HUES6 (cell line): ENCODE data around the gene FARP1.

Experiments used
- H3K27ac ChIP-seq: 2 replicates; pipeline ENCODE4 v1.7.0; 2013; ENCODE audit warnings: low read depth, mild to moderate bottlenecking, low read length, inconsistent platforms
- H3K27me3 ChIP-seq: 2 replicates; pipeline ENCODE4 v1.6.1; 2013; ENCODE audit warnings: low read length; ENCODE audit not compliant: control insufficient read depth, insufficient read depth
- H3K36me3 ChIP-seq: 2 replicates; pipeline ENCODE4 v1.6.1; 2013; ENCODE audit warnings: low read length; ENCODE audit not compliant: control insufficient read depth, insufficient read depth
- H3K4me1 ChIP-seq: 2 replicates; pipeline ENCODE4 v1.6.1; 2013; ENCODE audit warnings: low read length; ENCODE audit not compliant: control insufficient read depth, insufficient read depth
- H3K4me3 ChIP-seq: 2 replicates; pipeline ENCODE4 v1.5.1; 2013; ENCODE audit warnings: low read depth, low read length
- H3K9ac ChIP-seq: one replicate; pipeline ENCODE4 v1.6.1; 2013; ENCODE audit warnings: mild to moderate bottlenecking, low read length
- H3K9me3 ChIP-seq: 2 replicates; pipeline ENCODE4 v1.6.1; 2013; ENCODE audit warnings: low read depth, low read length; ENCODE audit not compliant: control insufficient read depth, insufficient read depth

Gene FARP1

DNA sequence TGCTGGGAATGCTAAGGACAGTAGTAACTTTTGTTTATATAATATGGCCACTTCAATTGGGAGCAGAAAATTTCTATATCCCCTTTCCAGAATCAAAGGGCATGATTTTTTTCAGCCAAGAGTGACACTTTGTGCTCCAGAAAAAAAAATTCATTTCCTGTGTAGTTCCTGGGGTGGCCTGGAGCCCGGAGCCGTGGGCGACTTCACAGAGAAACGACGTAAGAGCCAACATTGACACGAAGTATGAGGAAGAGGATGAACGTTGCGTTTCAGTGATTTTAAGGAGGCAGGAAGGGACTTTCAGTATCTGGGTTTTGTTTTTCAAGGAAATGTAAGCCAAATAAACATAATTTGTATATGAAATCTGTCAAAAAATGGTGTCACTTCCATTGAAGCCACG lies 246.4 kb downstream of the FARP1 start:
- no peaks in the 10 kb centered on the region for H3K4me1 ChIP-seq
- H3K4me3 ChIP-seq, result no peak overlapping the region
- no peaks in the 10 kb centered on the region for H3K9me3 ChIP-seq
- H3K36me3 ChIP-seq, result peaks cover 47% of the 10 kb centered on the region
- H3K27ac ChIP-seq, result no peak overlapping the region
- H3K9ac ChIP-seq, result no peak overlapping the region
- H3K27me3 ChIP-seq, result no peaks in the 10 kb centered on the region

GRCh38 chr13:98390086-98390715 lies 247.3 kb downstream of the FARP1 start:
- Histone ChIP-seq H3K4me1 (no peaks in the 10 kb centered on the region), H3K36me3 (peaks cover 43% of the 10 kb centered on the region), H3K27ac (no peak overlapping the region), H3K4me3 (no peak overlapping the region), H3K27me3 (no peaks in the 10 kb centered on the region), H3K9me3 (no peaks in the 10 kb centered on the region), H3K9ac (no peak overlapping the region)

DNA sequence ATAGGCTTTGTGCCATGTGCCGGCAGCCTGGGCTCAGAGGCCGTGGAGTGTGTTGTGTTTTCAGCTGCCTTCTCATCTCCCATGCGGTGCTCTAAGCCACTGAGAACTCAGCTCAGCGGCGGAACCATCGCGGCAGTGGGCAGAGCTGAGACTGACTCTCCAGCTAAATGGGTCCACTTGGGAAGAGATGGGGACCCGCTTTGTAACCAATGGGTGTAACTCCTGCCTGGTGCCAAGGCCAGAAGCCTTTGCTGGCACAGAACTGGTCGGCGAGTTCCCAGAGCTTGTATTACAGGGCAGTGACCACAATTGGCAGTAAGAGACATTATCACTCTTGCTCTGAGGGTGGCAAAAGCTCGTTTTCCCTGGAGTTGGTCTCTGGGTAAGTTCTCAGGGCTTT lies 251.0 kb downstream of the FARP1 start:
- H3K9me3 ChIP-seq, result no peaks in the 10 kb centered on the region
- no peak overlapping the region for H3K27ac ChIP-seq
- H3K4me3 ChIP-seq, result no peak overlapping the region
- 0 out of 2 replicates have a peak, but pooled peaks cover 6% of the 10 kb centered on the region for H3K4me1 ChIP-seq
- no peaks in the 10 kb centered on the region for H3K27me3 ChIP-seq
- H3K9ac ChIP-seq, result no peak overlapping the region
- peaks cover 32% of the 10 kb centered on the region for H3K36me3 ChIP-seq

DNA sequence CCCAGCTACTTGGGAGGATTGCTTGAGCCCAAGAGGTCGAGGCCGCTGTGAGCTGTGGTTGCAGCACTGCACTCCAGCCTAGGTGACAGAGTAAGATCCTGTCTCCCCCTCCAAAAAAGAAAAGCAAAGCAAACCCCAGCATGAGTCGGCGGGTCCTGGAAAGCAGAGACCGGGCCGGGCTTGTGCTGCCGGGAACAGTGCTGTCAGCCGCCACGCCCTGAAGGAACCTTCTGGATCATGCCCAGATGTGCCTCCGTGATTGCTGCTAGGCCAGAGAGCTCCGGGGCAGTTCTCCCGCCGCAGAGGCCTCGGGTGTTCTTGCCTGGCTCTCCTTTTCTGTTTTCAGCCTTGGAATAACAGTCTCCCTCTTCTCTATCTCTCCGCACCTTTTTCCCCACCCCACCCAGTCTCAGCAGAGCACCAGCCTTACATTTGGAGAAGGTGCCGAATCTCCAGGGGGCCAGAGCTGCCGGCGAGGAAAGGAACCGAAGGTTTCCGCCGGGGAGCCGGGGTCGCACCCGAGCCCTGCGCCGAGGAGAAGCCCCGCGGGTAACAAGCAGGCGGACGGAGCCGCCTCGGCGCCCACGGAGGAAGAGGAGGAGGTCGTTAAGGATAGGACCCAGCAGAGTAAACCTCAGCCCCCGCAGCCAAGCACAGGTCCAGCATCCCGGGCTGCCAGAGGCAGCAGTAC lies 252.1 kb downstream of the FARP1 start:
- Histone ChIP-seq H3K9ac (no peak overlapping the region), H3K4me3 (no peak overlapping the region), H3K4me1 (0 out of 2 replicates have a peak, but pooled peaks cover 6% of the 10 kb centered on the region), H3K27ac (no peak overlapping the region), H3K36me3 (peaks cover 28% of the 10 kb centered on the region), H3K9me3 (no peaks in the 10 kb centered on the region), H3K27me3 (no peaks in the 10 kb centered on the region)

- no peak overlapping the region for H3K9ac ChIP-seq
Measured at GRCh38 chr13:98396071-98396710, 253.3 kb downstream of the FARP1 start.

DNA sequence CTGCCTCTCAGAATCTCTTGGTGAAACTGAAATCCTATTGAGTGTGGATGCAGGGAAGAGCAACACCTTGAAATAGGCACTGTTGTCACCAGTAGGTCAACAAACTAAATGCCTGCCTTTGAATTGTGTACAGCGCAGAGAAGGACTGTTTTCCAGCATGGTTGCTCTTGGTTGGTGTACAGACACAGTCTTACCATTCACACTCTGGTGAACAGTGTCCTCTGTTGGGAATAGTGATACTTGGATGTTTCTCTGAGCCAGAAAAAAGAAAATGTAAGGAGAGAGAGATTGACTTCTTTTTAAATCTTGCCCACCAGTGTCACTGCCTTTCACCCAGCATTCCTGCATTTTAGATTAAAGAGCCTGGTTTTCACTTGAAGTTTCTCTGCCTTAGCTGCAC lies 254.3 kb downstream of the FARP1 start:
- Histone ChIP-seq H3K4me3 (no peak overlapping the region), H3K9ac (no peak overlapping the region), H3K9me3 (no peaks in the 10 kb centered on the region), H3K27ac (no peak overlapping the region), H3K36me3 (peaks cover 19% of the 10 kb centered on the region), H3K27me3 (no peaks in the 10 kb centered on the region), H3K4me1 (0 out of 2 replicates have a peak, but pooled peaks cover 6% of the 10 kb centered on the region)

More at GRCh38 chr13:98396071-98396710, 253.3 kb downstream of the FARP1 start:
- no peak overlapping the region for H3K4me3 ChIP-seq
- no peaks in the 10 kb centered on the region for H3K27me3 ChIP-seq
- H3K36me3 ChIP-seq, result peaks cover 19% of the 10 kb centered on the region
- H3K9me3 ChIP-seq, result no peaks in the 10 kb centered on the region
- H3K4me1 ChIP-seq, result 0 out of 2 replicates have a peak, but pooled peaks cover 6% of the 10 kb centered on the region
- H3K27ac ChIP-seq, result no peak overlapping the region

DNA sequence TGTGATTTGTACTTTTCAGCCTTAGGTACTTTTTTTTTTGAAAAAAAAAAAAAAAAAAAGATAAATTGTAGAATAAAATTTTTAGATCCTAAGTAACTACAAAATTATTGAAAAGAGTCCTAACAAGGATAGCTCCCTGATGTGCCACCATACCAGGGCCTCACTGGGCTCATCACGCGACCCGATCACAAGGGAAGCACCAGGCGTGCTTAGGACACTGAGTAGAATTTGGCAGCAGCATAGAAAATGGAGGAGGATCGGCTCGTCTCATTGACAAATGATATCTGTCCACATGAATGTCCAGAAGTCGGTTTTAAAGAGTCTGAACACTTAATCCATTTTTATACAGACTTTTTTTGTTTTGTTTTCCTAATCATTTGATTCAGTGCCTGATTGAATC lies 255.0 kb downstream of the FARP1 start:
- peaks cover 19% of the 10 kb centered on the region for H3K36me3 ChIP-seq
- no peaks in the 10 kb centered on the region for H3K27me3 ChIP-seq
- no peak overlapping the region for H3K9ac ChIP-seq
- 0 out of 2 replicates have a peak, but pooled peaks cover 6% of the 10 kb centered on the region for H3K4me1 ChIP-seq
- H3K9me3 ChIP-seq, result no peaks in the 10 kb centered on the region
- no peak overlapping the region for H3K27ac ChIP-seq
- no peak overlapping the region for H3K4me3 ChIP-seq

GRCh38 chr13:98398581-98398980 lies 255.7 kb downstream of the FARP1 start:
- no peak overlapping the region for H3K4me3 ChIP-seq

DNA sequence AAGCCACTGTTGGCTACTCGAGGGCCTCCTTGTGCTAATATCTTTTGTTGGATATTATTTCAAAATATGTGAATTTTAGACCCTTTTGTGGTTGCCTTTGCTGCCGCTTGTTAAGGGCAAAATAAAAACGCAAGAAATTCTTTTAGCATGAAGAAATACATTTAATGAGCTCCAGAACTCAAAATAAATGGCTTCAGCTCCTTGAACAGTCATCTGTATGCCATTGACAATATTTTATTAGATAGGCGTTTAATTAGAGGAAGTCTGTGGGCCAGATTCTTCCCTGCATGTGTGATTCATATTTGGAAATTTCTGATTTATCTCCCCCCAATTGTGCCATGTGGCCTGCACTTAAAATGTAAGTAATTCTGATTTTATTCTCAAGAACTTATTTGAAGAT lies 256.9 kb downstream of the FARP1 start:
- no peak overlapping the region for H3K27ac ChIP-seq
- H3K27me3 ChIP-seq, result no peaks in the 10 kb centered on the region

More at GRCh38 chr13:98398581-98398980, 255.7 kb downstream of the FARP1 start:
- Histone ChIP-seq H3K27me3 (no peaks in the 10 kb centered on the region), H3K27ac (no peak overlapping the region), H3K4me1 (0 out of 2 replicates have a peak, but pooled peaks cover 6% of the 10 kb centered on the region), H3K9me3 (no peaks in the 10 kb centered on the region), H3K9ac (no peak overlapping the region), H3K36me3 (peaks cover 15% of the 10 kb centered on the region)

GRCh38 chr13:98401934-98402333 lies 259.0 kb downstream of the FARP1 start:
- no peak overlapping the region for H3K27ac ChIP-seq
- H3K27me3 ChIP-seq, result no peaks in the 10 kb centered on the region
- no peak overlapping the region for H3K4me3 ChIP-seq
- H3K9me3 ChIP-seq, result no peaks in the 10 kb centered on the region
- H3K36me3 ChIP-seq, result peaks cover 8% of the 10 kb centered on the region
- no peak overlapping the region for H3K9ac ChIP-seq
- 0 out of 2 replicates have a peak, but pooled peaks cover 6% of the 10 kb centered on the region for H3K4me1 ChIP-seq

More for the DNA sequence above, 256.9 kb downstream of the FARP1 start:
- Histone ChIP-seq H3K4me1 (0 out of 2 replicates have a peak, but pooled peaks cover 6% of the 10 kb centered on the region), H3K9ac (no peak overlapping the region), H3K4me3 (no peak overlapping the region), H3K36me3 (peaks cover 11% of the 10 kb centered on the region), H3K9me3 (no peaks in the 10 kb centered on the region)

GRCh38 chr13:98403076-98403475 lies 260.2 kb downstream of the FARP1 start:
- Histone ChIP-seq H3K9me3 (no peaks in the 10 kb centered on the region), H3K9ac (no peak overlapping the region), H3K27ac (no peak overlapping the region), H3K27me3 (no peaks in the 10 kb centered on the region), H3K4me3 (no peak overlapping the region), H3K36me3 (peaks cover 8% of the 10 kb centered on the region), H3K4me1 (0 out of 2 replicates have a peak, but pooled peaks cover 3% of the 10 kb centered on the region)
